A673 (cell line): ENCODE measurements around the gene EPHA6. TPM values are rescaled to one million over a fixed set of nuclear protein-coding genes. Genes with fewer than 3 reads are reported as not detected.

Experiments used
- BruUV-seq: library from RNA; stranded (reverse); fragments of 400-500 nt; replicated peaks from 2 replicates; lab custom pipeline; 2021; lab: Mats Ljungman, UMichigan
- CTCF ChIA-PET: fragments of 300-600 bp; sonication (Branson Sonifier 250); formaldehyde crosslinking; loops from one replicate; lab custom pipeline; 2022; ENCODE audit warnings: antibody characterized with exemption; lab: Charles Lee
- POLR2A ChIA-PET: fragments of 300-600 bp; sonication (Branson Sonifier 250); formaldehyde crosslinking; loops from one replicate; lab custom pipeline; 2022; ENCODE audit warnings: antibody characterized with exemption; ENCODE audit not compliant: low non-redundant PET; lab: Charles Lee
- DNase-seq: peaks from one replicate; pipeline ENCODE4 v3.0.0-alpha.2; 2015; ENCODE audit warnings: low spot score
- H3K27ac ChIP-seq: fragments of 200-600 bp; sonication (generic); 2 replicates; pipeline ENCODE4 v1.5.1; 2016; ENCODE audit warnings: mixed run types, low read depth, mild to moderate bottlenecking, mixed read lengths, antibody characterized with exemption, low read length; ENCODE audit not compliant: poor library complexity, severe bottlenecking
- H3K27me3 ChIP-seq: fragments of 200-600 bp; sonication (generic); replicated peaks from 2 replicates; pipeline ENCODE4 v1.6.1; 2017; ENCODE audit warnings: mixed run types, low read depth, mild to moderate bottlenecking, mixed read lengths, antibody characterized with exemption, low read length; ENCODE audit not compliant: insufficient read depth, poor library complexity
- H3K36me3 ChIP-seq: fragments of 200-600 bp; sonication (generic); 2 replicates; pipeline ENCODE4 v1.6.1; 2016; ENCODE audit warnings: mixed run types, mild to moderate bottlenecking, mixed read lengths, antibody characterized with exemption, low read length; ENCODE audit not compliant: insufficient read depth, poor library complexity, severe bottlenecking
- H3K4me1 ChIP-seq: fragments of 200-600 bp; sonication (generic); 2 replicates; pipeline ENCODE4 v1.6.1; 2017; ENCODE audit warnings: mixed run types, mild to moderate bottlenecking, mixed read lengths, antibody characterized with exemption, low read length; ENCODE audit not compliant: insufficient read depth, poor library complexity, severe bottlenecking
- H3K4me3 ChIP-seq: fragments of 200-600 bp; sonication (generic); 2 replicates; pipeline ENCODE4 v1.5.1; 2016; ENCODE audit warnings: low read depth, mixed run types, mild to moderate bottlenecking, mixed read lengths, low read length; ENCODE audit not compliant: poor library complexity, severe bottlenecking
- H3K9me3 ChIP-seq: fragments of 200-600 bp; sonication (generic); 2 replicates; pipeline ENCODE4 v1.6.1; 2016; ENCODE audit warnings: mixed run types, low read depth, mild to moderate bottlenecking, mixed read lengths, antibody characterized with exemption, low read length; ENCODE audit not compliant: poor library complexity, severe bottlenecking
- CTCF ChIP-seq: fragments of 300-800, 200-600 bp; sonication (generic); conservative IDR thresholded peaks from 2 replicates; pipeline ENCODE4 v1.5.1; 2017; ENCODE audit warnings: low read depth, mild to moderate bottlenecking, antibody characterized with exemption, low read length, moderate library complexity, mixed read lengths
- EZH2 ChIP-seq: fragments of 200-600 bp; sonication (generic); IDR thresholded peaks from 2 replicates; pipeline ENCODE4 v1.6.1; 2017; ENCODE audit warnings: borderline replicate concordance, low read depth, mild to moderate bottlenecking, mixed read lengths, antibody characterized with exemption, low read length; ENCODE audit not compliant: poor library complexity, severe bottlenecking
- intact Hi-C: fragments of 100-400 bp; cut with micrococcal nuclease; formaldehyde crosslinking; loops from one replicate; pipeline ENCODE4 v1.10.0; 2022; ENCODE audit not compliant: unreplicated experiment
- total RNA-seq: library from RNA; stranded (reverse); gene quantifications from 2 replicates; pipeline ENCODE4 v1.2.3, GENCODE V29; 2021

The EPHA6 gene
- total RNA-seq, 1 experiment from 2014 or later, result not detected

- no peak for TF ChIP-seq EZH2
- no peak for TF ChIP-seq CTCF
- no peaks in the 10 kb centered on the region for H3K9me3 ChIP-seq
- intact Hi-C loops, result no loop called here
- no peak for DNase-seq
- H3K27me3 ChIP-seq, result no peaks in the 10 kb centered on the region
- H3K4me3 ChIP-seq, result no peak overlapping the region
- no peaks in the 10 kb centered on the region for H3K36me3 ChIP-seq
- BruUV-seq, result no TSS peak
- H3K4me1 ChIP-seq, result no peaks in the 10 kb centered on the region
- CTCF ChIA-PET, result no interaction called here
- POLR2A ChIA-PET, result no interaction called here
- no peak overlapping the region for H3K27ac ChIP-seq
Measured at GRCh38 chr3:97495896-97496295, 681.5 kb downstream of the EPHA6 start.

- ChIA-PET POLR2A (no interaction called here), CTCF (no interaction called here)
- H3K27me3 ChIP-seq, result no peaks in the 10 kb centered on the region
- no peak for TF ChIP-seq EZH2
- TF ChIP-seq CTCF, result no peak
- H3K4me3 ChIP-seq, result no peak overlapping the region
- no peak for DNase-seq
- BruUV-seq, result no TSS peak
- intact Hi-C loops, result no loop called here
- H3K36me3 ChIP-seq, result no peaks in the 10 kb centered on the region
- H3K27ac ChIP-seq, result no peak overlapping the region
- no peaks in the 10 kb centered on the region for H3K9me3 ChIP-seq
- H3K4me1 ChIP-seq, result no peaks in the 10 kb centered on the region
Measured at GRCh38 chr3:97497138-97497537, 682.7 kb downstream of the EPHA6 start.

- Histone ChIP-seq H3K27ac (no peak overlapping the region), H3K4me3 (no peak overlapping the region), H3K4me1 (no peaks in the 10 kb centered on the region), H3K9me3 (no peaks in the 10 kb centered on the region), H3K36me3 (no peaks in the 10 kb centered on the region), H3K27me3 (no peaks in the 10 kb centered on the region)
- TF ChIP-seq EZH2 (no peak), CTCF (no peak)
- BruUV-seq, result no TSS peak
- DNase-seq, result no peak
- ChIA-PET CTCF (no interaction called here), POLR2A (no interaction called here)
- intact Hi-C loops, result no loop called here
Measured at GRCh38 chr3:97504463-97504862, 690.1 kb downstream of the EPHA6 start.
